Measurements from ENCODE around the gene PLXDC1. TPM values are rescaled to one million over a fixed set of nuclear protein-coding genes. Genes with fewer than 3 reads are reported as not detected.

Gene PLXDC1
- total and polyA plus RNA-seq, 2 experiments from 2014 or later, result 0.28 to 0.91 TPM

- TF ChIP-seq CTCF (conservative IDR thresholded peaks at IDR 0.05; ENCODE audit: low read depth in 2 of 2), result no peak
- TF ChIP-seq JUNB (IDR thresholded peaks at IDR 0.05; ENCODE audit: unreplicated experiment), result no peak
- TF ChIP-seq CREB1 (CRISPR knock-in tag; IDR thresholded peaks at IDR 0.05; ENCODE audit: low read depth), result no peak
- no peak for TF ChIP-seq ETS1 (IDR thresholded peaks at IDR 0.05)
- no peak for TF ChIP-seq EZH2 (IDR thresholded peaks at IDR 0.05; ENCODE audit: low read depth, unreplicated experiment)
- no peak for TF ChIP-seq ZNF462 (CRISPR knock-in tag; IDR thresholded peaks at IDR 0.05)
Observed at GRCh38 chr17:39105705-39106104, 45.7 kb downstream of the PLXDC1 start (continued).

- Histone ChIP-seq H3K79me2 (replicated peaks; ENCODE audit: insufficient read depth) (no peaks in the 10 kb centered on the region), H2AFZ (no peak overlapping the region), H4K20me1 (replicated peaks; ENCODE audit: insufficient read depth) (no peaks in the 10 kb centered on the region), H3K27ac (ENCODE audit: low read depth) (no peak overlapping the region), H3K36me3 (ENCODE audit: insufficient read depth) (no peaks in the 10 kb centered on the region), H3F3A (replicated peaks; ENCODE audit: low read depth) (no peaks in the 10 kb centered on the region), H3K27me3 (ENCODE audit: insufficient read depth) (no peaks in the 10 kb centered on the region), H3K4me1 (ENCODE audit: insufficient read depth) (no peaks in the 10 kb centered on the region), H3K9me2 (ENCODE audit: insufficient read depth) (no peaks in the 10 kb centered on the region), H3K4me2 (no peak overlapping the region), H3K4me3 (no peak overlapping the region)
- DNase-seq (ENCODE audit: low spot score), result no peak
- Mint-ChIP-seq H3K4me1 (no peaks in the 10 kb centered on the region), H3K9me3 (no peaks in the 10 kb centered on the region), H3K27ac (no peak overlapping the region), H3K27me3 (ENCODE audit: insufficient read depth, low read depth, poor library complexity) (peaks cover 12% of the 10 kb centered on the region), H3K36me3 (ENCODE audit: low read depth) (no peaks in the 10 kb centered on the region), H3K4me3 (no peak overlapping the region)
- no peak for ATAC-seq
- TF ChIP-seq NANOG (IDR thresholded peaks at IDR 0.05; ENCODE audit: borderline replicate concordance) (no peak), EZH2 (IDR thresholded peaks at IDR 0.05; ENCODE audit: low read depth, unreplicated experiment) (no peak), ZNF462 (CRISPR knock-in tag; IDR thresholded peaks at IDR 0.05) (no peak)
Observed at GRCh38 chr17:39104657-39105056, 46.8 kb downstream of the PLXDC1 start.
